ENCODE results near the gene KCNK3. TPM values are rescaled to one million over a fixed set of nuclear protein-coding genes. Genes with fewer than 3 reads are reported as not detected.

The KCNK3 gene
- total and polyA plus RNA-seq, 5 donors from 2014 or later: not detected

- Histone ChIP-seq H3K4me3 (ENCODE audit: low read depth, low read length) (no peak overlapping the region), H3K36me3 (ENCODE audit: control insufficient read depth, insufficient read depth, low read length) (no peaks in the 10 kb centered on the region), H3K9me3 (ENCODE audit: control insufficient read depth in 2 of 2, low read length in 2 of 2) (no peaks in the 10 kb centered on the region), H3K4me1 (ENCODE audit: control insufficient read depth, insufficient read depth, low read length, poor library complexity, severe bottlenecking) (no peaks in the 10 kb centered on the region), H3K27ac (ENCODE audit: insufficient read depth, low read length, poor library complexity, severe bottlenecking) (no peak overlapping the region), H3K27me3 (ENCODE audit: control insufficient read depth, insufficient read depth, low read length) (no peaks in the 10 kb centered on the region)
- H3K36me3 Mint-ChIP-seq: no peaks in the 10 kb centered on the region
- DNase-seq (no peak), ATAC-seq (ENCODE audit: low read depth in 2 of 2) (no peak)
- peaks cover 4% of the 10 kb centered on the region for H3K27me3 Mint-ChIP-seq
- no peak overlapping the region for H3K4me3 Mint-ChIP-seq
- H3K9me3 Mint-ChIP-seq: no peaks in the 10 kb centered on the region
- H3K4me1 Mint-ChIP-seq: no peaks in the 10 kb centered on the region
- no peak overlapping the region for H3K27ac Mint-ChIP-seq
These were observed 18.4 kb downstream of the KCNK3 start for GRCh38 chr2:26710743-26711456.

GRCh38 chr2:26711457-26712161 lies 19.1 kb downstream of the KCNK3 start:
- Histone ChIP-seq H3K27ac (ENCODE audit: insufficient read depth, low read length, poor library complexity, severe bottlenecking) (no peak overlapping the region), H3K27me3 (ENCODE audit: control insufficient read depth, insufficient read depth, low read length) (no peaks in the 10 kb centered on the region), H3K4me3 (ENCODE audit: low read depth, low read length) (no peak overlapping the region), H3K36me3 (ENCODE audit: control insufficient read depth, insufficient read depth, low read length) (no peaks in the 10 kb centered on the region), H3K9me3 (ENCODE audit: control insufficient read depth in 2 of 2, low read length in 2 of 2) (no peaks in the 10 kb centered on the region), H3K4me1 (ENCODE audit: control insufficient read depth, insufficient read depth, low read length, poor library complexity, severe bottlenecking) (no peaks in the 10 kb centered on the region)
- no peak overlapping the region for H3K27ac Mint-ChIP-seq
- DNase-seq (no peak), ATAC-seq (ENCODE audit: low read depth in 2 of 2) (no peak)
- H3K27me3 Mint-ChIP-seq: peaks cover 4% of the 10 kb centered on the region
- no peaks in the 10 kb centered on the region for H3K36me3 Mint-ChIP-seq
- no peak overlapping the region for H3K4me3 Mint-ChIP-seq
- peaks cover 0 to 2% (median 0%) of the 10 kb centered on the region in 7 donors for H3K9me3 Mint-ChIP-seq
- H3K4me1 Mint-ChIP-seq: no peaks in the 10 kb centered on the region

GRCh38 chr2:26712486-26713465 lies 20.3 kb downstream of the KCNK3 start:
- H3K4me1 Mint-ChIP-seq: no peaks in the 10 kb centered on the region
- H3K4me3 ChIP-seq (ENCODE audit: low read depth, low read length): no peak overlapping the region
- H3K27ac ChIP-seq (ENCODE audit: insufficient read depth, low read length, poor library complexity, severe bottlenecking): no peak overlapping the region
- H3K4me1 ChIP-seq (ENCODE audit: control insufficient read depth, insufficient read depth, low read length, poor library complexity, severe bottlenecking): no peaks in the 10 kb centered on the region
- no peak for ATAC-seq (ENCODE audit: low read depth in 2 of 2)
- no peaks in the 10 kb centered on the region for H3K9me3 ChIP-seq (ENCODE audit: control insufficient read depth in 2 of 2, low read length in 2 of 2)
- H3K36me3 ChIP-seq (ENCODE audit: control insufficient read depth, insufficient read depth, low read length): no peaks in the 10 kb centered on the region
- H3K27me3 Mint-ChIP-seq: peaks cover 4% of the 10 kb centered on the region
- no peak overlapping the region for H3K4me3 Mint-ChIP-seq
- H3K36me3 Mint-ChIP-seq: no peaks in the 10 kb centered on the region
- DNase-seq: no peak
- no peaks in the 10 kb centered on the region for H3K27me3 ChIP-seq (ENCODE audit: control insufficient read depth, insufficient read depth, low read length)
- peaks cover 0 to 2% (median 0%) of the 10 kb centered on the region in 7 donors for H3K9me3 Mint-ChIP-seq
- no peak overlapping the region for H3K27ac Mint-ChIP-seq

GRCh38 chr2:26715528-26716270 lies 23.2 kb downstream of the KCNK3 start:
- Histone ChIP-seq H3K4me3 (ENCODE audit: low read depth, low read length) (no peak overlapping the region), H3K36me3 (ENCODE audit: control insufficient read depth, insufficient read depth, low read length) (no peaks in the 10 kb centered on the region), H3K4me1 (ENCODE audit: control insufficient read depth, insufficient read depth, low read length, poor library complexity, severe bottlenecking) (no peaks in the 10 kb centered on the region), H3K9me3 (ENCODE audit: control insufficient read depth in 2 of 2, low read length in 2 of 2) (no peaks in the 10 kb centered on the region), H3K27ac (ENCODE audit: insufficient read depth, low read length, poor library complexity, severe bottlenecking) (no peak overlapping the region), H3K27me3 (ENCODE audit: control insufficient read depth, insufficient read depth, low read length) (no peaks in the 10 kb centered on the region)
- no peak overlapping the region for H3K27ac Mint-ChIP-seq
- peaks cover 0 to 4% (median 0%) of the 10 kb centered on the region in 7 donors for H3K9me3 Mint-ChIP-seq
- H3K36me3 Mint-ChIP-seq: no peaks in the 10 kb centered on the region
- no peak for ATAC-seq (ENCODE audit: low read depth in 2 of 2)
- DNase-seq: no peak
- no peak overlapping the region for H3K4me3 Mint-ChIP-seq
- peaks cover 4% of the 10 kb centered on the region for H3K27me3 Mint-ChIP-seq
- H3K4me1 Mint-ChIP-seq: no peaks in the 10 kb centered on the region

- no peak overlapping the region for H3K27ac Mint-ChIP-seq
These were observed 23.8 kb downstream of the KCNK3 start for GRCh38 chr2:26716340-26716739.

GRCh38 chr2:26716769-26717168 lies 24.2 kb downstream of the KCNK3 start:
- Histone ChIP-seq H3K4me1 (ENCODE audit: control insufficient read depth, insufficient read depth, low read length, poor library complexity, severe bottlenecking) (no peaks in the 10 kb centered on the region), H3K36me3 (ENCODE audit: control insufficient read depth, insufficient read depth, low read length) (no peaks in the 10 kb centered on the region), H3K27ac (ENCODE audit: insufficient read depth, low read length, poor library complexity, severe bottlenecking) (no peak overlapping the region), H3K4me3 (ENCODE audit: low read depth, low read length) (no peak overlapping the region), H3K27me3 (ENCODE audit: control insufficient read depth, insufficient read depth, low read length) (no peaks in the 10 kb centered on the region), H3K9me3 (ENCODE audit: control insufficient read depth in 2 of 2, low read length in 2 of 2) (no peaks in the 10 kb centered on the region)
- H3K36me3 Mint-ChIP-seq: no peaks in the 10 kb centered on the region
- H3K4me1 Mint-ChIP-seq: no peaks in the 10 kb centered on the region
- no peak overlapping the region for H3K27ac Mint-ChIP-seq
- no peak overlapping the region for H3K4me3 Mint-ChIP-seq
- no peak for DNase-seq
- peaks cover 0 to 4% (median 0%) of the 10 kb centered on the region in 7 donors for H3K9me3 Mint-ChIP-seq
- ATAC-seq (ENCODE audit: low read depth in 2 of 2): no peak
- peaks cover 4% of the 10 kb centered on the region for H3K27me3 Mint-ChIP-seq

More at GRCh38 chr2:26716340-26716739, 23.8 kb downstream of the KCNK3 start:
- peaks cover 4% of the 10 kb centered on the region for H3K27me3 Mint-ChIP-seq
- H3K27me3 ChIP-seq (ENCODE audit: control insufficient read depth, insufficient read depth, low read length): no peaks in the 10 kb centered on the region
- DNase-seq (no peak), ATAC-seq (ENCODE audit: low read depth in 2 of 2) (no peak)
- H3K9me3 ChIP-seq (ENCODE audit: control insufficient read depth in 2 of 2, low read length in 2 of 2): no peaks in the 10 kb centered on the region
- no peak overlapping the region for H3K27ac ChIP-seq (ENCODE audit: insufficient read depth, low read length, poor library complexity, severe bottlenecking)
- H3K4me3 Mint-ChIP-seq: no peak overlapping the region
- peaks cover 0 to 4% (median 0%) of the 10 kb centered on the region in 7 donors for H3K9me3 Mint-ChIP-seq
- H3K4me3 ChIP-seq (ENCODE audit: low read depth, low read length): no peak overlapping the region
- H3K4me1 ChIP-seq (ENCODE audit: control insufficient read depth, insufficient read depth, low read length, poor library complexity, severe bottlenecking): no peaks in the 10 kb centered on the region
- no peaks in the 10 kb centered on the region for H3K36me3 Mint-ChIP-seq
- H3K4me1 Mint-ChIP-seq: no peaks in the 10 kb centered on the region
- H3K36me3 ChIP-seq (ENCODE audit: control insufficient read depth, insufficient read depth, low read length): no peaks in the 10 kb centered on the region

- Mint-ChIP-seq H3K4me3 (no peak overlapping the region), H3K9me3 (peaks cover 0 to 4% (median 0%) of the 10 kb centered on the region in 7 donors), H3K27ac (no peak overlapping the region), H3K4me1 (no peaks in the 10 kb centered on the region), H3K36me3 (no peaks in the 10 kb centered on the region), H3K27me3 (no peaks in the 10 kb centered on the region)
- Histone ChIP-seq H3K27me3 (ENCODE audit: control insufficient read depth, insufficient read depth, low read length) (no peaks in the 10 kb centered on the region), H3K4me3 (ENCODE audit: low read depth, low read length) (no peak overlapping the region), H3K4me1 (ENCODE audit: control insufficient read depth, insufficient read depth, low read length, poor library complexity, severe bottlenecking) (no peaks in the 10 kb centered on the region), H3K9me3 (ENCODE audit: control insufficient read depth in 2 of 2, low read length in 2 of 2) (no peaks in the 10 kb centered on the region), H3K36me3 (ENCODE audit: control insufficient read depth, insufficient read depth, low read length) (no peaks in the 10 kb centered on the region), H3K27ac (ENCODE audit: insufficient read depth, low read length, poor library complexity, severe bottlenecking) (no peak overlapping the region)
- no peak for DNase-seq
- ATAC-seq (ENCODE audit: low read depth in 2 of 2): no peak
These were observed 24.8 kb downstream of the KCNK3 start for GRCh38 chr2:26717362-26717761.

Measured in CD4-positive, CD25-positive, alpha-beta regulatory T cell (primary cell).